DOHH2 (cell line): Measurements from ENCODE around the gene SV2B.

Experiments
- H3F3A ChIP-seq: fragments of 200-600 bp; sonication (generic), shearing (Covaris generic); 2 replicates; pipeline ENCODE4 v1.6.0; 2016; ENCODE audit warnings: antibody characterized with exemption, mild to moderate bottlenecking; ENCODE audit not compliant: control insufficient read depth, insufficient read depth
- H3K27ac ChIP-seq: fragments of 200-600 bp; sonication (generic); 2 replicates; pipeline ENCODE4 v1.5.1; 2014; ENCODE audit warnings: low read depth, mild to moderate bottlenecking, low read length, moderate library complexity
- H3K27me3 ChIP-seq: fragments of 200-600 bp; sonication (generic); 2 replicates; pipeline ENCODE4 v1.6.1; 2014; ENCODE audit warnings: mild to moderate bottlenecking, low read length, mixed read lengths; ENCODE audit not compliant: control insufficient read depth
- H3K36me3 ChIP-seq: fragments of 200-600 bp; sonication (generic); 2 replicates; pipeline ENCODE4 v1.6.1; 2014; ENCODE audit warnings: mild to moderate bottlenecking, low read length, moderate library complexity, mixed read lengths; ENCODE audit not compliant: control insufficient read depth
- H3K4me1 ChIP-seq: fragments of 200-600 bp; sonication (generic); 2 replicates; pipeline ENCODE4 v1.6.1; 2014; ENCODE audit warnings: mild to moderate bottlenecking, low read length, mixed read lengths; ENCODE audit not compliant: control insufficient read depth
- H3K4me2 ChIP-seq: fragments of 200-600 bp; sonication (generic); 2 replicates; pipeline ENCODE4 v1.6.0; 2014; ENCODE audit warnings: mild to moderate bottlenecking, low read length, moderate library complexity
- H3K4me3 ChIP-seq: fragments of 200-600 bp; sonication (generic); 2 replicates; pipeline ENCODE4 v1.5.1; 2014; ENCODE audit warnings: mild to moderate bottlenecking, low read length, mixed read lengths
- H3K79me2 ChIP-seq: fragments of 200-600 bp; sonication (generic); 2 replicates; pipeline ENCODE4 v1.6.1; 2014; ENCODE audit warnings: mild to moderate bottlenecking, low read length, mixed read lengths; ENCODE audit not compliant: control insufficient read depth
- H3K9me2 ChIP-seq: fragments of 200-600 bp; sonication (generic); replicated peaks from 2 replicates; pipeline ENCODE4 v1.6.1; 2014; ENCODE audit warnings: mild to moderate bottlenecking, low read length, mixed read lengths; ENCODE audit not compliant: control insufficient read depth
- H3K9me3 ChIP-seq: fragments of 200-600 bp; sonication (generic); 2 replicates; pipeline ENCODE4 v1.6.1; 2014; ENCODE audit warnings: antibody characterized with exemption, low read length, mixed read lengths; ENCODE audit not compliant: control insufficient read depth, insufficient read depth
- H4K20me1 ChIP-seq: fragments of 200-600 bp; sonication (generic); 2 replicates; pipeline ENCODE4 v1.6.0; 2014; ENCODE audit warnings: low read depth, mild to moderate bottlenecking, antibody characterized with exemption, low read length, moderate library complexity; ENCODE audit not compliant: control insufficient read depth, insufficient read depth
- CTCF ChIP-seq: fragments of 200-600 bp; sonication (generic); IDR thresholded peaks from one replicate; pipeline ENCODE4 v1.5.1; 2014; ENCODE audit warnings: antibody characterized with exemption, mild to moderate bottlenecking, low read depth, low read length; ENCODE audit not compliant: poor library complexity, severe bottlenecking
- EZH2phosphoT487 ChIP-seq: fragments of 200-600 bp; sonication (generic); IDR thresholded peaks from 2 replicates; pipeline ENCODE4 v1.6.1; 2017; ENCODE audit warnings: borderline replicate concordance, mild to moderate bottlenecking, antibody characterized with exemption, low read length, moderate library complexity, mixed read lengths

The SV2B gene

GRCh38 chr15:91216000-91216399 is 115.9 kb downstream of the SV2B start:
- Histone ChIP-seq H3F3A (no peaks in the 10 kb centered on the region), H3K4me2 (no peak overlapping the region), H3K79me2 (no peaks in the 10 kb centered on the region), H3K36me3 (no peaks in the 10 kb centered on the region), H3K4me1 (no peaks in the 10 kb centered on the region), H3K9me3 (no peaks in the 10 kb centered on the region), H3K4me3 (no peak overlapping the region), H3K9me2 (no peaks in the 10 kb centered on the region), H4K20me1 (no peaks in the 10 kb centered on the region), H3K27ac (no peak overlapping the region), H3K27me3 (peaks cover 6% of the 10 kb centered on the region)
- no peak for TF ChIP-seq EZH2phosphoT487
- TF ChIP-seq CTCF = no peak

DNA sequence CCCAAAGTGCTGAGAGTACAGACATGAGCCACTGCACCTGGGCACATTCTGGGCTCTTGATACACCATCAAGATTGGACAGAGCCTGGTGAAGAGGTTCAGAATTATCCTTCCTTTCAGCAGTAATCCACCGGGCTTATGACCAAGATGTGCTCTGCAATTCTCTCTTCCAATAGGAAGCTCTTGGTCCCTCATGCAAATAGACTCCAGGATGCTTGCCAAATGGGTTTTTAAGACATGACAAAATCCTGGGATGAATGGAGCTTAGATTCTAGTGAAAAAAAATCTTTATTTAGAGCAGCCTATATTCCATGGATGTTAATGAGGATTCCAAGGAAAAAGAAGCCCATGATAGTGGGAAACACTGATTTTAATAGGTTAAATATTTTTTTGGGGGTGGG is 119.1 kb downstream of the SV2B start:
- Histone ChIP-seq H4K20me1 (no peaks in the 10 kb centered on the region), H3K79me2 (no peaks in the 10 kb centered on the region), H3K9me3 (no peaks in the 10 kb centered on the region), H3K27me3 (peaks cover 10% of the 10 kb centered on the region), H3F3A (no peaks in the 10 kb centered on the region), H3K9me2 (no peaks in the 10 kb centered on the region), H3K27ac (no peak overlapping the region), H3K4me2 (no peak overlapping the region), H3K4me3 (no peak overlapping the region), H3K4me1 (no peaks in the 10 kb centered on the region), H3K36me3 (no peaks in the 10 kb centered on the region)
- TF ChIP-seq EZH2phosphoT487 (no peak), CTCF (no peak)

GRCh38 chr15:91222052-91222451 is 122.0 kb downstream of the SV2B start:
- H4K20me1 ChIP-seq = no peaks in the 10 kb centered on the region
- H3K4me1 ChIP-seq = no peaks in the 10 kb centered on the region
- TF ChIP-seq EZH2phosphoT487 (no peak), CTCF (no peak)
- H3F3A ChIP-seq = no peaks in the 10 kb centered on the region
- no peaks in the 10 kb centered on the region for H3K79me2 ChIP-seq
- no peaks in the 10 kb centered on the region for H3K9me3 ChIP-seq
- H3K27me3 ChIP-seq = peaks cover 13% of the 10 kb centered on the region
- no peaks in the 10 kb centered on the region for H3K36me3 ChIP-seq
- no peaks in the 10 kb centered on the region for H3K9me2 ChIP-seq
- H3K4me2 ChIP-seq = no peak overlapping the region
- H3K4me3 ChIP-seq = no peak overlapping the region
- H3K27ac ChIP-seq = no peak overlapping the region

GRCh38 chr15:91223863-91224262 is 123.8 kb downstream of the SV2B start:
- no peak for TF ChIP-seq CTCF
- TF ChIP-seq EZH2phosphoT487 = no peak
- no peak overlapping the region for H3K27ac ChIP-seq
- no peaks in the 10 kb centered on the region for H3F3A ChIP-seq
- H3K79me2 ChIP-seq = no peaks in the 10 kb centered on the region
- no peaks in the 10 kb centered on the region for H3K36me3 ChIP-seq
- no peaks in the 10 kb centered on the region for H3K9me2 ChIP-seq
- no peaks in the 10 kb centered on the region for H3K9me3 ChIP-seq
- no peak overlapping the region for H3K4me3 ChIP-seq
- H3K4me1 ChIP-seq = no peaks in the 10 kb centered on the region
- H3K4me2 ChIP-seq = no peak overlapping the region
- H4K20me1 ChIP-seq = no peaks in the 10 kb centered on the region
- peaks cover 13% of the 10 kb centered on the region for H3K27me3 ChIP-seq
